ENCODE measurements around the gene SFTA2. TPM values are rescaled to one million over a fixed set of nuclear protein-coding genes. Genes with fewer than 3 reads are reported as not detected.
A peak's percentile ranks its signal among the peaks of the same experiment; 100 is the strongest.

Gene SFTA2
- total RNA-seq, 4 donors from 2014 or later = not detected

GRCh38 chr6:30885999-30886896 lies 45.7 kb downstream of the SFTA2 start:
- Histone ChIP-seq H3K4me3 (peak overlapping the region in 3 of 4 donors; percentile 12 to 90 (median 70)), H3K27ac (peak overlapping the region; percentile 89 to 96 (median 94)), H3K27me3 (no peaks in the 10 kb centered on the region), H3K9me3 (no peaks in the 10 kb centered on the region), H3K4me1 (peaks cover 31 to 47% (median 35%) of the 10 kb centered on the region in 4 donors), H3K36me3 (no peaks in the 10 kb centered on the region)
- 29% methylated on average over 18 of the region's 18 CpGs; no CpG with 5 or more reads in 1 of the 2 donors for WGBS, 2 donors (ENCODE audit: low coverage in 1 of 2)
- DNase-seq = peak; percentile 70
- intact Hi-C loops (cut with DNase I; ENCODE audit: low total_unique reads) (loop anchor here (10.0 kb wide), 1 partner anchor 211 kb away; the partner anchor contains the start of gene DHX16), in situ Hi-C loops (cut with MboI; ENCODE audit: low pct_ligation_motif_present in 1 of 4, low pct_unique_long_range_greater_than_20kb in 1 of 4, low sequenced_read_pairs in 3 of 4) (loop anchor here in 2 of 4 donors (25.0 kb wide), 1 partner anchor 149 kb away; the partner anchor contains the start of genes FLOT1 (in 2 of the 2) and IER3 (in 2 of the 2))
- TF ChIP-seq POLR2A (IDR thresholded peaks at IDR 0.05) (no peak), POLR2AphosphoS5 (IDR thresholded peaks at IDR 0.05) (peak in 2 of 3 donors; percentile 40 to 48)

GRCh38 chr6:30885481-30885998 lies 46.4 kb downstream of the SFTA2 start:
- H3K4me1 ChIP-seq = peaks cover 31 to 47% (median 35%) of the 10 kb centered on the region in 4 donors

GRCh38 chr6:30884521-30885480 lies 47.2 kb downstream of the SFTA2 start:
- no peak for TF ChIP-seq EP300 (IDR thresholded peaks at IDR 0.05; ENCODE audit: low read depth)
- TF ChIP-seq POLR2A (IDR thresholded peaks at IDR 0.05) = no peak
- no peak for TF ChIP-seq CTCF (IDR thresholded peaks at IDR 0.05)
- TF ChIP-seq POLR2AphosphoS5 (IDR thresholded peaks at IDR 0.05) = no peak
- H3K27ac ChIP-seq = peak overlapping the region; percentile 89 to 96 (median 94)
- no peaks in the 10 kb centered on the region for H3K36me3 ChIP-seq
- H3K4me3 ChIP-seq = peak overlapping the region; percentile 70 to 97 (median 86)
- DNase-seq = peak; percentile 62
- peaks cover 31 to 47% (median 35%) of the 10 kb centered on the region in 4 donors for H3K4me1 ChIP-seq
- H3K9me3 ChIP-seq = no peaks in the 10 kb centered on the region
- in situ Hi-C loops (cut with MboI; ENCODE audit: low pct_ligation_motif_present in 1 of 4, low pct_unique_long_range_greater_than_20kb in 1 of 4, low sequenced_read_pairs in 3 of 4) = loop anchor here in 2 of 4 donors (25.0 kb wide), 1 partner anchor 148 kb away; the partner anchor contains the start of genes FLOT1 (in 2 of the 2) and IER3 (in 2 of the 2)
- 3% methylated on average over 33 of the region's 59 CpGs; no CpG with 5 or more reads in 1 of the 2 donors for WGBS, 2 donors (ENCODE audit: low coverage in 1 of 2)
- intact Hi-C loops (cut with DNase I; ENCODE audit: low total_unique reads) = loop anchor here (10.0 kb wide), 1 partner anchor 210 kb away; the partner anchor contains the start of gene DHX16
- no peaks in the 10 kb centered on the region for H3K27me3 ChIP-seq

More at GRCh38 chr6:30885481-30885998, 46.4 kb downstream of the SFTA2 start:
- peak; percentile 47 for TF ChIP-seq POLR2A (IDR thresholded peaks at IDR 0.05)
- TF ChIP-seq EP300 (IDR thresholded peaks at IDR 0.05; ENCODE audit: low read depth) = no peak
- TF ChIP-seq POLR2AphosphoS5 (IDR thresholded peaks at IDR 0.05) = peak; percentile 20 to 73 (median 54)
- WGBS, 2 donors (ENCODE audit: low coverage in 1 of 2) = 15% methylated on average over 7 of the region's 7 CpGs; no CpG with 5 or more reads in 1 of the 2 donors
- Histone ChIP-seq H3K27ac (peak overlapping the region; percentile 89 to 96 (median 94)), H3K4me3 (peak overlapping the region; percentile 70 to 97 (median 86)), H3K36me3 (no peaks in the 10 kb centered on the region), H3K9me3 (no peaks in the 10 kb centered on the region), H3K27me3 (no peaks in the 10 kb centered on the region)
- intact Hi-C loops (cut with DNase I; ENCODE audit: low total_unique reads) = loop anchor here (10.0 kb wide), 1 partner anchor 211 kb away; the partner anchor contains the start of gene DHX16
- peak; percentile 75 for DNase-seq
- in situ Hi-C loops (cut with MboI; ENCODE audit: low pct_ligation_motif_present in 1 of 4, low pct_unique_long_range_greater_than_20kb in 1 of 4, low sequenced_read_pairs in 3 of 4) = loop anchor here in 2 of 4 donors (25.0 kb wide), 1 partner anchor 148 kb away; the partner anchor contains the start of genes FLOT1 (in 2 of the 2) and IER3 (in 2 of the 2)

- in situ Hi-C loops (cut with MboI; ENCODE audit: low pct_ligation_motif_present in 1 of 4, low pct_unique_long_range_greater_than_20kb in 1 of 4, low sequenced_read_pairs in 3 of 4) = loop anchor here in 2 of 4 donors (25.0 kb wide), 1 partner anchor 147 kb away; the partner anchor contains the start of genes FLOT1 (in 2 of the 2) and IER3 (in 2 of the 2)
- peaks cover 31 to 47% (median 35%) of the 10 kb centered on the region in 4 donors for H3K4me1 ChIP-seq
- intact Hi-C loops (cut with DNase I; ENCODE audit: low total_unique reads) = loop anchor here (10.0 kb wide), 1 partner anchor 209 kb away; the partner anchor contains the start of gene DHX16
Measured at GRCh38 chr6:30883685-30884520, 48.1 kb downstream of the SFTA2 start, which contains the start of gene DDR1. DDR1 (plus strand) TSS chr6:30884519; CDS start chr6:30888730, 4,211 bp downstream.

More at GRCh38 chr6:30883685-30884520, 48.1 kb downstream of the SFTA2 start, which contains the start of gene DDR1:
- H3K36me3 ChIP-seq = no peaks in the 10 kb centered on the region
- peak within 1 kb of the TSS; percentile 70 to 97 (median 86) for H3K4me3 ChIP-seq
- TF ChIP-seq CTCF (IDR thresholded peaks at IDR 0.05) = peak in 1 of 5 experiments; percentile 15
- TF ChIP-seq POLR2AphosphoS5 (IDR thresholded peaks at IDR 0.05) = peak in 1 of 3 donors; percentile 59
- peak; percentile 73 for TF ChIP-seq POLR2A (IDR thresholded peaks at IDR 0.05)
- TF ChIP-seq EP300 (IDR thresholded peaks at IDR 0.05; ENCODE audit: low read depth) = no peak
- no peaks in the 10 kb centered on the region for H3K27me3 ChIP-seq
- H3K27ac ChIP-seq = peak within 1 kb of the TSS; percentile 89 to 96 (median 94)
- peak; percentile 83 for DNase-seq
- no peaks in the 10 kb centered on the region for H3K9me3 ChIP-seq
- 9 to 20% methylated on average over 1 to 31 of the region's 62 CpGs for WGBS, 2 donors (ENCODE audit: low coverage in 1 of 2)
